ENCODE results near the gene PDE11A. TPM values are rescaled to one million over a fixed set of nuclear protein-coding genes. Genes with fewer than 3 reads are reported as not detected.

The PDE11A gene
- total and polyA plus RNA-seq, 2 experiments from 2014 or later, result 0.08 to 0.73 TPM

DNA sequence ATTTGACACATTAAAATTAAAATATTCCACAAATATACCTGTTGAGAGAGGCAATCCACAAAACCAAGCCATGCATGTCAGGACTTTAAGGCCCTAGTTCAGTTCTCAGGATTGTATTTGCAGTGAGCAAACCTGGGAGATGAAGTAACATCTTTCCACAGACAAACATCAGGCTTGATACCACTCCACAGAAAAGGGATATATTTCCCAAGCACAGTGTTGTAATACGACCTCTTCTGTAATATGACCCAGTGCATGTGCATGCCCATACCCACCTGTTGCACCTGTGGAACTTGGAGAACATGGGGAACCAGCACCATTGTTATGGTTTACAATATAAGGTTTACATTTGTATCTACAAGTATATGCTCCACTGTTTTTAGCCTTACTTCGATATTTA, 184.0 kb downstream of the PDE11A start (continued):
- TF ChIP-seq, protein P1, sequence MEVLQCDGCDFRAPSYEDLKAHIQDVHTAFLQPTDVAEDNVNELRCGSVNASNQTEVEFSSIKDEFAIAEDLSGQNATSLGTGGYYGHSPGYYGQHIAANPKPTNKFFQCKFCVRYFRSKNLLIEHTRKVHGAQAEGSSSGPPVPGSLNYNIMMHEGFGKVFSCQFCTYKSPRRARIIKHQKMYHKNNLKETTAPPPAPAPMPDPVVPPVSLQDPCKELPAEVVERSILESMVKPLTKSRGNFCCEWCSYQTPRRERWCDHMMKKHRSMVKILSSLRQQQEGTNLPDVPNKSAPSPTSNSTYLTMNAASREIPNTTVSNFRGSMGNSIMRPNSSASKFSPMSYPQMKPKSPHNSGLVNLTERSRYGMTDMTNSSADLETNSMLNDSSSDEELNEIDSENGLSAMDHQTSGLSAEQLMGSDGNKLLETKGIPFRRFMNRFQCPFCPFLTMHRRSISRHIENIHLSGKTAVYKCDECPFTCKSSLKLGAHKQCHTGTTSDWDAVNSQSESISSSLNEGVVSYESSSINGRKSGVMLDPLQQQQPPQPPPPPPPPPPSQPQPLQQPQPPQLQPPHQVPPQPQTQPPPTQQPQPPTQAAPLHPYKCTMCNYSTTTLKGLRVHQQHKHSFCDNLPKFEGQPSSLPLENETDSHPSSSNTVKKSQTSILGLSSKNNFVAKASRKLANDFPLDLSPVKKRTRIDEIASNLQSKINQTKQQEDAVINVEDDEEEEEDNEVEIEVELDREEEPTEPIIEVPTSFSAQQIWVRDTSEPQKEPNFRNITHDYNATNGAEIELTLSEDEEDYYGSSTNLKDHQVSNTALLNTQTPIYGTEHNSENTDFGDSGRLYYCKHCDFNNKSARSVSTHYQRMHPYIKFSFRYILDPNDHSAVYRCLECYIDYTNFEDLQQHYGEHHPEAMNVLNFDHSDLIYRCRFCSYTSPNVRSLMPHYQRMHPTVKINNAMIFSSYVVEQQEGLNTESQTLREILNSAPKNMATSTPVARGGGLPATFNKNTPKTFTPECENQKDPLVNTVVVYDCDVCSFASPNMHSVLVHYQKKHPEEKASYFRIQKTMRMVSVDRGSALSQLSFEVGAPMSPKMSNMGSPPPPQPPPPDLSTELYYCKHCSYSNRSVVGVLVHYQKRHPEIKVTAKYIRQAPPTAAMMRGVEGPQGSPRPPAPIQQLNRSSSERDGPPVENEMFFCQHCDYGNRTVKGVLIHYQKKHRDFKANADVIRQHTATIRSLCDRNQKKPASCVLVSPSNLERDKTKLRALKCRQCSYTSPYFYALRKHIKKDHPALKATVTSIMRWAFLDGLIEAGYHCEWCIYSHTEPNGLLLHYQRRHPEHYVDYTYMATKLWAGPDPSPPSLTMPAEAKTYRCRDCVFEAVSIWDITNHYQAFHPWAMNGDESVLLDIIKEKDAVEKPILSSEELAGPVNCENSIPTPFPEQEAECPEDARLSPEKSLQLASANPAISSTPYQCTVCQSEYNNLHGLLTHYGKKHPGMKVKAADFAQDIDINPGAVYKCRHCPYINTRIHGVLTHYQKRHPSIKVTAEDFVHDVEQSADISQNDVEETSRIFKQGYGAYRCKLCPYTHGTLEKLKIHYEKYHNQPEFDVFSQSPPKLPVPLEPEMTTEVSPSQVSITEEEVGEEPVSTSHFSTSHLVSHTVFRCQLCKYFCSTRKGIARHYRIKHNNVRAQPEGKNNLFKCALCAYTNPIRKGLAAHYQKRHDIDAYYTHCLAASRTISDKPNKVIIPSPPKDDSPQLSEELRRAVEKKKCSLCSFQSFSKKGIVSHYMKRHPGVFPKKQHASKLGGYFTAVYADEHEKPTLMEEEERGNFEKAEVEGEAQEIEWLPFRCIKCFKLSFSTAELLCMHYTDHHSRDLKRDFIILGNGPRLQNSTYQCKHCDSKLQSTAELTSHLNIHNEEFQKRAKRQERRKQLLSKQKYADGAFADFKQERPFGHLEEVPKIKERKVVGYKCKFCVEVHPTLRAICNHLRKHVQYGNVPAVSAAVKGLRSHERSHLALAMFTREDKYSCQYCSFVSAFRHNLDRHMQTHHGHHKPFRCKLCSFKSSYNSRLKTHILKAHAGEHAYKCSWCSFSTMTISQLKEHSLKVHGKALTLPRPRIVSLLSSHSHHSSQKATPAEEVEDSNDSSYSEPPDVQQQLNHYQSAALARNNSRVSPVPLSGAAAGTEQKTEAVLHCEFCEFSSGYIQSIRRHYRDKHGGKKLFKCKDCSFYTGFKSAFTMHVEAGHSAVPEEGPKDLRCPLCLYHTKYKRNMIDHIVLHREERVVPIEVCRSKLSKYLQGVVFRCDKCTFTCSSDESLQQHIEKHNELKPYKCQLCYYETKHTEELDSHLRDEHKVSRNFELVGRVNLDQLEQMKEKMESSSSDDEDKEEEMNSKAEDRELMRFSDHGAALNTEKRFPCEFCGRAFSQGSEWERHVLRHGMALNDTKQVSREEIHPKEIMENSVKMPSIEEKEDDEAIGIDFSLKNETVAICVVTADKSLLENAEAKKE (CRISPR knock-in tag; IDR thresholded peaks at IDR 0.05), result no peak
- TF ChIP-seq EZH2phosphoT487 (IDR thresholded peaks at IDR 0.05; ENCODE audit: unreplicated experiment), result no peak

DNA sequence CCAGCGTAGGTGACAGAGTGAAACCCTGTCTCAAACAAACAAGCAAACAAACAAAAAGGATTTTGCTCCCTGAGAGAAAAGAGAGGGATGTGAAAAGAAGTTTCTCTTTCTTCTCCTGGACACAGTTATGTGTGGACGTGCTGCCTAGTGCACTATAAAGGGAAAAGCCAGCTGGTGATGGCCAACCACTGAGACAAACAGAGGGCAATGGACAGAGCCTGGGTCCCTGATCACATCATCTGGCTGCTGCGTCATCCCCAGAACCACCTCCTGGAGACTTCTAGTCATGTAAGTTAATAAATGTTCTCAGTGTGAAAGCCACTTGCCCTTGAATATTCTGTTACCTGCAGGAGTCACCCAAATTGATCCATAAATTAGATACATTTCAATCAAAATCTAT, 184.9 kb downstream of the PDE11A start:
- Histone ChIP-seq H2AFZ (no peak overlapping the region), H3K9me2 (ENCODE audit: insufficient read depth) (0 out of 2 replicates have a peak, but pooled peaks cover 8% of the 10 kb centered on the region), H3K4me3 (no peak overlapping the region), H3K27me3 (ENCODE audit: insufficient read depth) (no peaks in the 10 kb centered on the region), H3K4me2 (no peak overlapping the region), H3K4me1 (ENCODE audit: insufficient read depth) (peaks cover 20% of the 10 kb centered on the region), H3F3A (replicated peaks; ENCODE audit: low read depth) (no peaks in the 10 kb centered on the region), H3K36me3 (ENCODE audit: insufficient read depth) (no peaks in the 10 kb centered on the region), H4K20me1 (replicated peaks; ENCODE audit: insufficient read depth) (no peaks in the 10 kb centered on the region), H3K27ac (ENCODE audit: low read depth) (no peak overlapping the region), H3K79me2 (replicated peaks; ENCODE audit: insufficient read depth) (no peaks in the 10 kb centered on the region)
- no peak for ATAC-seq
- H3K9me3 Mint-ChIP-seq, result no peaks in the 10 kb centered on the region
- peaks cover 30% of the 10 kb centered on the region for H3K4me1 Mint-ChIP-seq
- H3K27me3 Mint-ChIP-seq (ENCODE audit: insufficient read depth, low read depth, poor library complexity), result no peaks in the 10 kb centered on the region
- H3K4me3 Mint-ChIP-seq, result no peak overlapping the region
- H3K36me3 Mint-ChIP-seq (ENCODE audit: low read depth), result no peaks in the 10 kb centered on the region
- H3K27ac Mint-ChIP-seq, result no peak overlapping the region
- no peak for DNase-seq (ENCODE audit: low spot score)
- TF ChIP-seq, protein P2, sequence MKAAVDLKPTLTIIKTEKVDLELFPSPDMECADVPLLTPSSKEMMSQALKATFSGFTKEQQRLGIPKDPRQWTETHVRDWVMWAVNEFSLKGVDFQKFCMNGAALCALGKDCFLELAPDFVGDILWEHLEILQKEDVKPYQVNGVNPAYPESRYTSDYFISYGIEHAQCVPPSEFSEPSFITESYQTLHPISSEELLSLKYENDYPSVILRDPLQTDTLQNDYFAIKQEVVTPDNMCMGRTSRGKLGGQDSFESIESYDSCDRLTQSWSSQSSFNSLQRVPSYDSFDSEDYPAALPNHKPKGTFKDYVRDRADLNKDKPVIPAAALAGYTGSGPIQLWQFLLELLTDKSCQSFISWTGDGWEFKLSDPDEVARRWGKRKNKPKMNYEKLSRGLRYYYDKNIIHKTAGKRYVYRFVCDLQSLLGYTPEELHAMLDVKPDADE (IDR thresholded peaks at IDR 0.05), result no peak
- TF ChIP-seq, protein P1 (CRISPR knock-in tag; IDR thresholded peaks at IDR 0.05), result no peak
- no peak for TF ChIP-seq STAT1 (IDR thresholded peaks at IDR 0.05; ENCODE audit: unreplicated experiment)
- TF ChIP-seq CREB1 (CRISPR knock-in tag; IDR thresholded peaks at IDR 0.05; ENCODE audit: low read depth), result no peak
